SHP77 (cell line): ENCODE measurements around the gene GRIK4.
A peak's percentile ranks its signal among the peaks of the same experiment; 100 is the strongest.

ENCODE experiments used
- DNase-seq, 2 experiments: peaks; one replicate each; lab custom pipeline; 2025; lab: John Stamatoyannopoulos, UW

The GRIK4 gene

GRCh38 chr11:120525261-120526171 lies 14.0 kb downstream of the GRIK4 start:
- peak; percentile 41 to 42 for DNase-seq

- DNase-seq, result no peak
Observed at GRCh38 chr11:120526241-120526640, 14.7 kb downstream of the GRIK4 start.

GRCh38 chr11:120527111-120527761 lies 15.7 kb downstream of the GRIK4 start:
- no peak for DNase-seq

GRCh38 chr11:120528749-120529148 lies 17.2 kb downstream of the GRIK4 start:
- no peak for DNase-seq

GRCh38 chr11:120529214-120529613 lies 17.7 kb downstream of the GRIK4 start:
- DNase-seq, result no peak

GRCh38 chr11:120529911-120530310 lies 18.4 kb downstream of the GRIK4 start:
- DNase-seq, result no peak

GRCh38 chr11:120532082-120532831 lies 20.7 kb downstream of the GRIK4 start:
- DNase-seq, result no peak

GRCh38 chr11:120532832-120533196 lies 21.3 kb downstream of the GRIK4 start:
- no peak for DNase-seq

- DNase-seq, result no peak
Observed at GRCh38 chr11:120536091-120536796, 24.7 kb downstream of the GRIK4 start.

GRCh38 chr11:120536797-120537169 lies 25.2 kb downstream of the GRIK4 start:
- DNase-seq, result no peak

- no peak for DNase-seq
Observed at GRCh38 chr11:120537996-120538395, 26.4 kb downstream of the GRIK4 start.

- no peak for DNase-seq
Observed at GRCh38 chr11:120538707-120539106, 27.2 kb downstream of the GRIK4 start.

GRCh38 chr11:120539667-120540369 lies 28.3 kb downstream of the GRIK4 start:
- DNase-seq, result no peak

GRCh38 chr11:120540744-120541465 lies 29.4 kb downstream of the GRIK4 start:
- DNase-seq, result no peak

- no peak for DNase-seq
Observed at GRCh38 chr11:120543521-120544215, 32.1 kb downstream of the GRIK4 start.

- DNase-seq, result no peak
Observed at GRCh38 chr11:120545813-120546212, 34.3 kb downstream of the GRIK4 start.

- no peak for DNase-seq
Observed at GRCh38 chr11:120546312-120547205, 35.0 kb downstream of the GRIK4 start.

- no peak for DNase-seq
Observed at GRCh38 chr11:120547316-120547715, 35.8 kb downstream of the GRIK4 start.
